Mucosa of stomach (tissue), 1 donor: ENCODE measurements around the gene MAFG.
A peak's percentile ranks its signal among the peaks of the same experiment; 100 is the strongest.

Source experiments
- H3K27me3 ChIP-seq: one replicate; pipeline ENCODE4 v1.7.0; 2013; ENCODE audit warnings: mild to moderate bottlenecking, low read length; ENCODE audit not compliant: control insufficient read depth, insufficient read depth
- H3K36me3 ChIP-seq: one replicate; pipeline ENCODE4 v1.7.0; 2013; ENCODE audit warnings: low read length; ENCODE audit not compliant: control insufficient read depth, insufficient read depth
- H3K4me1 ChIP-seq: one replicate; pipeline ENCODE4 v1.7.0; 2013; ENCODE audit warnings: mild to moderate bottlenecking, low read length; ENCODE audit not compliant: control insufficient read depth, insufficient read depth
- H3K4me3 ChIP-seq: one replicate; pipeline ENCODE4 v1.7.0; 2013; ENCODE audit warnings: low read length
- H3K9ac ChIP-seq: one replicate; pipeline ENCODE4 v1.7.0; 2013; ENCODE audit warnings: mild to moderate bottlenecking, low read length, moderate library complexity
- H3K9me3 ChIP-seq: one replicate; pipeline ENCODE4 v1.7.0; 2013; ENCODE audit warnings: mild to moderate bottlenecking, low read length, moderate library complexity; ENCODE audit not compliant: control insufficient read depth
- donor health status: Pancreatic carcinoma.

The MAFG gene

GRCh38 chr17:81879121-81879520 lies 48.4 kb downstream of the MAFG start:
- no peaks in the 10 kb centered on the region for H3K27me3 ChIP-seq
- H3K36me3 ChIP-seq: no peaks in the 10 kb centered on the region
- H3K9me3 ChIP-seq: no peaks in the 10 kb centered on the region
- H3K4me1 ChIP-seq: peaks cover 7% of the 10 kb centered on the region
- no peak overlapping the region for H3K9ac ChIP-seq
- H3K4me3 ChIP-seq: no peak overlapping the region

DNA sequence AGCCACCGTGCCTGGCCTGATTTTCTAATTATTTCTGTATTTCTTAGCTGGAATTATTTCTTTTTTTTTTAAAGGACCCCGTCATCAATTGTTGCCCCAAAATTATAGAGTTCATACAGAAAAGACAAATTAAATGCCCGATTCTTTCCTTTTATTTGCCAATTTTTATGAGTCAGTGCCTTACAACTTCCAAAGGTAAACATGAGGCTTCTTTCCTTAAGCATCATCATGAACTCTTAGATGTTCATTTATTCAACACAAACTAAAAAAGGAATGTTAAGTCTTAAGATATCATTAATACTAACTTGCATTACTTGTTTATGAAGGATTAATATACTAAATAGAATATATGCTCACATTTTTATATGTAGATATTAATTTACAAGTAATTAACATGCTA lies 49.2 kb downstream of the MAFG start:
- Histone ChIP-seq H3K9me3 (no peaks in the 10 kb centered on the region), H3K4me3 (no peak overlapping the region), H3K9ac (no peak overlapping the region), H3K27me3 (no peaks in the 10 kb centered on the region), H3K4me1 (peaks cover 7% of the 10 kb centered on the region), H3K36me3 (no peaks in the 10 kb centered on the region)

DNA sequence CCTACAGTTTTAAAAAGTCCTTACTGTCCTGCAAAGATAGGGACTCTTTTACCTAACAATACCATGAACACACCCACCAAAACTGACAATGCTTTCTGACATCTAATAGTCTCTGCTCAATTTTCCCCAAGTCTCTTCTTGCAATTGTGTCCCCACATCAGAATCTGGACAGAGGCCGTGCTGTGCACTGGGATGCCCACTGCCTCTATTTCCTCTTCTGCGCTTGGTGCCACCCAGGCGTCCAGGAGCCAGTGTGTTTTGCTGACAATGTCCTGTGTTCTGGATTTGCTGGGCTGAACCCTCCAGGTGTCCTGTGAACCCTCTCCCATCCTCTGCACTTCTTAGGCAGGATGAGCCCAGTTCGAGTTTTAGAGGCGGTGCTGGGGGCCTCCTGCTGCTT lies 50.0 kb downstream of the MAFG start:
- Histone ChIP-seq H3K4me1 (peaks cover 7% of the 10 kb centered on the region), H3K27me3 (no peaks in the 10 kb centered on the region), H3K36me3 (no peaks in the 10 kb centered on the region), H3K9ac (no peak overlapping the region), H3K9me3 (no peaks in the 10 kb centered on the region), H3K4me3 (no peak overlapping the region)

DNA sequence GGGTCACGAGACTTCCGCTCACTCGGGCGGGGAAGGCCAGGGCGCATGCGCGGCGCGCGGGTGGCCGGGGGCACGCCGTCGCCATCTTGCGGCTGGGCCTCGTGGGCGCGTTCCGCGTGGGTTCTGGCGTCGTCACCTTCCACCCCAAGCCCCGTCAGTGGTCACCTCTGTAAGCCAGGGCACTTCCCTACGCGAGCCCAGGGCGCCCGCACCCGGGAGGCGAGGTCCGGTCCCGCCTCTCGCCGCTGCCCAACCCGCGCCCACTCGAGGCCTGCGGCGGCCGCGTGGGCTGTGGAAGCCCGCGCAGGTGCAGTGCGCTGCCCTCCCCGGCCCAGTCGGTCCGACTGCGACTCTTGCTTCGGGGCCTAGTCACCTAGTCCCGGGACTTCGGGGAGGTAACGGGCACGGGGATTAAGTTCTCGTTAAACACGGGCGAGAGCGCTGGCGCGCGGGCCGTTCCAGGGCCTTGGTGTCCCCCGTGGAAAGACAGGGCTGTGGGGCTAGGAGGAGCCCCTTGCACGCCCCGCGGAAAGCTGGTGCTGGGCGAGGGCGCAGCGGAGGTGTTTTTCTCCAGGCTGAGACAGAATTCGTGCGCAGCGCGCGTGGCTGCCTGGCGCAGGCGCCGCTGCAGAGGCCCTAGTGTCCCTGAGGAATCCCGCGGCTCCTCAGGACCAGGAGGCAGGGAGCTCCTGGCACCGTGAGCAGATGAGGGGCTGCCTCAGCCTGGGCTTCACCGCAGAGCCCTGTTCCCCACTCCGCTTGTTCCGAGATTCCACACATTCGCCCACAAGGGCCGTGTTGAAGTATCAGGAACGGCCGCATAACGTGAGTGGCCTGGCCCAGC lies 55.9 kb downstream of the MAFG start:
- peaks cover 11% of the 10 kb centered on the region for H3K36me3 ChIP-seq
- peaks cover 42% of the 10 kb centered on the region for H3K4me1 ChIP-seq
- no peaks in the 10 kb centered on the region for H3K9me3 ChIP-seq
- H3K27me3 ChIP-seq: no peaks in the 10 kb centered on the region
- peak overlapping the region; percentile 86 for H3K9ac ChIP-seq
- H3K4me3 ChIP-seq: peak overlapping the region; percentile 95

- Histone ChIP-seq H3K4me1 (peaks cover 48% of the 10 kb centered on the region), H3K9me3 (no peaks in the 10 kb centered on the region), H3K27me3 (no peaks in the 10 kb centered on the region), H3K4me3 (peak within 1 kb of the TSS; percentile 95), H3K36me3 (peaks cover 11% of the 10 kb centered on the region), H3K9ac (peak within 1 kb of the TSS; percentile 91)
These were observed 56.6 kb downstream of the MAFG start, which contains the start of gene ARHGDIA for GRCh38 chr17:81870981-81871386. TSS of gene ARHGDIA (minus strand) at chr17:81871337. CDS start at chr17:81869930, 1,407 bp downstream.

- Histone ChIP-seq H3K4me1 (peaks cover 53% of the 10 kb centered on the region), H3K36me3 (peaks cover 11% of the 10 kb centered on the region), H3K4me3 (peak overlapping the region; percentile 90), H3K27me3 (no peaks in the 10 kb centered on the region), H3K9ac (peak overlapping the region; percentile 91), H3K9me3 (no peaks in the 10 kb centered on the region)
These were observed 57.2 kb downstream of the MAFG start for GRCh38 chr17:81870131-81870980.

- Histone ChIP-seq H3K27me3 (no peaks in the 10 kb centered on the region), H3K9ac (peak overlapping the region; percentile 91), H3K4me3 (peak overlapping the region; percentile 90), H3K9me3 (no peaks in the 10 kb centered on the region), H3K4me1 (peaks cover 62% of the 10 kb centered on the region), H3K36me3 (peaks cover 11% of the 10 kb centered on the region)
These were observed 58.1 kb downstream of the MAFG start for GRCh38 chr17:81869221-81870130.

GRCh38 chr17:81868674-81869220 lies 58.8 kb downstream of the MAFG start:
- no peak overlapping the region for H3K9ac ChIP-seq
- no peaks in the 10 kb centered on the region for H3K9me3 ChIP-seq
- H3K27me3 ChIP-seq: no peaks in the 10 kb centered on the region
- H3K4me1 ChIP-seq: peaks cover 69% of the 10 kb centered on the region
- H3K36me3 ChIP-seq: peaks cover 11% of the 10 kb centered on the region
- no peak overlapping the region for H3K4me3 ChIP-seq
